RWPE2 (cell line): ENCODE results near the gene MTERF4.
A peak's percentile ranks its signal among the peaks of the same experiment; 100 is the strongest.

Source experiments
- ATAC-seq: fragments of 200-7000 bp; cut with Tn5 transposase; 3 replicates; pipeline ENCODE4 v1.9.1; 2021; ENCODE audit warnings: low read depth
- DNase-seq: peaks from one replicate; pipeline ENCODE4 v3.0.0-alpha.2; 2020; ENCODE audit warnings: low spot score
- H3K27ac ChIP-seq: fragments of 450-650 bp; 2 replicates; pipeline ENCODE4 v1.5.1; 2017; ENCODE audit warnings: mild to moderate bottlenecking; ENCODE audit not compliant: poor library complexity, severe bottlenecking
- H3K27me3 ChIP-seq: fragments of 250-450 bp; sonication (Bioruptor Pico); 2 replicates; pipeline ENCODE4 v1.5.1; 2021; ENCODE audit warnings: mild to moderate bottlenecking, moderate library complexity; ENCODE audit not compliant: insufficient read depth, poor library complexity, severe bottlenecking
- H3K36me3 ChIP-seq: fragments of 250-450 bp; sonication (Bioruptor Pico); 2 replicates; pipeline ENCODE4 v1.5.1; 2020; ENCODE audit warnings: low read depth, mild to moderate bottlenecking, moderate library complexity
- H3K4me1 ChIP-seq: fragments of 250-450 bp; sonication (Bioruptor Pico); 2 replicates; pipeline ENCODE4 v1.5.1; 2021; ENCODE audit warnings: mild to moderate bottlenecking, moderate library complexity; ENCODE audit not compliant: insufficient read depth, poor library complexity, severe bottlenecking
- H3K4me3 ChIP-seq: fragments of 250-450 bp; sonication (Bioruptor Pico); 2 replicates; pipeline ENCODE4 v1.5.1; 2021; ENCODE audit warnings: mild to moderate bottlenecking, moderate library complexity; ENCODE audit not compliant: severe bottlenecking
- H3K9me3 ChIP-seq: fragments of 250-450 bp; sonication (Bioruptor Pico); 2 replicates; pipeline ENCODE4 v1.5.1; 2021; ENCODE audit warnings: mild to moderate bottlenecking, moderate library complexity; ENCODE audit not compliant: severe bottlenecking
- CTCF ChIP-seq: fragments of 450-650 bp; IDR thresholded peaks from one replicate; pipeline ENCODE4 v1.5.1; 2017; ENCODE audit warnings: mild to moderate bottlenecking, moderate library complexity; ENCODE audit not compliant: poor library complexity, severe bottlenecking

Gene MTERF4

GRCh38 chr2:241083091-241083415 is 19.0 kb downstream of the MTERF4 start:
- ATAC-seq (peak; percentile 17; the same call in 2 of the 3 replicates), DNase-seq (no peak)
- no peaks in the 10 kb centered on the region for H3K4me1 ChIP-seq
- peaks cover 17% of the 10 kb centered on the region for H3K36me3 ChIP-seq
- no peak overlapping the region for H3K4me3 ChIP-seq
- H3K27ac ChIP-seq, result no peak overlapping the region
- TF ChIP-seq CTCF, result no peak
- H3K27me3 ChIP-seq, result no peaks in the 10 kb centered on the region
- no peaks in the 10 kb centered on the region for H3K9me3 ChIP-seq

- no peak overlapping the region for H3K27ac ChIP-seq
- no peaks in the 10 kb centered on the region for H3K9me3 ChIP-seq
- H3K27me3 ChIP-seq, result no peaks in the 10 kb centered on the region
- H3K36me3 ChIP-seq, result peaks cover 13% of the 10 kb centered on the region
- H3K4me3 ChIP-seq, result no peak overlapping the region
- no peak for TF ChIP-seq CTCF
- ATAC-seq (no peak), DNase-seq (no peak)
- H3K4me1 ChIP-seq, result no peaks in the 10 kb centered on the region
Measured at GRCh38 chr2:241082341-241083090, 19.6 kb downstream of the MTERF4 start.

DNA sequence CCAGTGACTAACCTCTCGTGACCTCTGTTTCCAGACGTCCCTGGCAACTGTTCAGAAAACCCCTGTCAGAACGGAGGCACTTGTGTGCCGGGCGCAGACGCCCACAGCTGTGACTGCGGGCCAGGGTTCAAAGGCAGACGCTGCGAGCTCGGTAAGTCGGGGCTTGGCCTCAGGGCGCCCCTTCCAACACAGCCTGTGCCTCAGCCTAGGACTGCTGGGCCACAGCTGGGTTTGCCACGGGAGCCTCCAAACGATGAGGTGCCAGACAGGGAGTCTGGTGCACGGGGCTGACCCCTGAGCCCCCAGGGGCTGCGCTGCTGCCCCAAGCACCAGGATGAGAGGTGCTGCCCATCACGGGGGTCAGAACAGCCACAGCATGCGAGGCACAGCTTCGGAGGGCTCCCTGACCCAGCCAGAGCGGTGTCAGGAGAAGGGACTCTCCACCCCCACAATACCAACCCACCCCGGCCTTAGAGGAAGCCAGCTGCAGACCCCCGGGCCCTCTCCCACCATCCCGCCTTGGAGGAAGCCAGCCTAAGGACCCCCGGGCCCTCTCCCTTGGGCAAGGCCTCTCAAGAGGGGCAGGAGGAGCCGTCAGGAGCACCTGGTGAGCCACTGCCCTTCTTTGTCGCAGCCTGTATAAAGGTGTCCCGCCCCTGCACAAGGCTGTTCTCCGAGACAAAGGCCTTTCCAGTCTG is 20.3 kb downstream of the MTERF4 start:
- TF ChIP-seq CTCF, result no peak
- no peaks in the 10 kb centered on the region for H3K4me1 ChIP-seq
- DNase-seq (no peak), ATAC-seq (no peak)
- H3K27ac ChIP-seq, result no peak overlapping the region
- no peaks in the 10 kb centered on the region for H3K27me3 ChIP-seq
- no peak overlapping the region for H3K4me3 ChIP-seq
- H3K9me3 ChIP-seq, result no peaks in the 10 kb centered on the region
- peaks cover 8% of the 10 kb centered on the region for H3K36me3 ChIP-seq

GRCh38 chr2:241081190-241081642 is 20.9 kb downstream of the MTERF4 start:
- no peak for DNase-seq
- ATAC-seq, result peak; percentile 22; the same call in 1 of the 3 replicates
- no peak for TF ChIP-seq CTCF
- 0 out of 2 replicates have a peak, but pooled peaks cover 3% of the 10 kb centered on the region for H3K36me3 ChIP-seq
- no peak overlapping the region for H3K27ac ChIP-seq
- no peaks in the 10 kb centered on the region for H3K9me3 ChIP-seq
- no peaks in the 10 kb centered on the region for H3K4me1 ChIP-seq
- no peaks in the 10 kb centered on the region for H3K27me3 ChIP-seq
- H3K4me3 ChIP-seq, result no peak overlapping the region
